Right lobe of liver (tissue), 4 donors: Measurements from ENCODE around the gene NAT10.

ENCODE experiments used
- POLR2A ChIP-seq: fragments of 450-650 bp; IDR thresholded peaks from one replicate; pipeline ENCODE4 v1.6.1; 2017; ENCODE audit warnings: antibody characterized with exemption, mild to moderate bottlenecking
- TF ChIP-seq, protein P1 (sequence below), 4 donors: fragments of 200-600 bp in 3 of 4; fragments of 450-650 bp in 1 of 4; IDR thresholded peaks; one replicate each; pipeline versions ENCODE4 v1.5.1 to v1.8.0; 2016 to 2022; ENCODE audit warnings: antibody characterized with exemption in 4 of 4, mild to moderate bottlenecking in 2 of 4
- donor health status: DM: no; HTN: no; CAD: no.
- donor health status: DM: no; HTN: no; CAD: no.
- donor health status: DM: no; HTN: yes; CAD: no.

DNA sequence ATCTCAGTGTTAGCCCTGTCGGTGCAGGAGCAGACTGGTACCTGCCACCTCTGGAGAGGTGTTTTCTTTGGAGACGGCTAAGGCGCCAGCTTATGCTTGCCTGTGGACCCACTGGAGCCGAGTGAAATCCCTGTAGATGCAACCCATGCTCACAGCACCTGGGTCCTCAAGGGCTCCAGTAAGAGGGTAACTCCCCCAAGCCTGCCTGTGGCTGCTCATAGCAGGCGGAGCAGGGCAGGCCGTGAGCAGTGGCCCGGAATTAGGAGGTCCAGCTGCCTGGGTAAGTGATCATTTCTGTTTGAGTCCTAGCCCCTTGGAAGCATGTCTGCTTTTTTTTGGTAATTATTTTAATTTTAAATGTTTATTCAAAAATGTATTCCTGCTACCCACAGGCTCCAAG is 43.8 kb downstream of the NAT10 start:
- TF ChIP-seq, protein P1, sequence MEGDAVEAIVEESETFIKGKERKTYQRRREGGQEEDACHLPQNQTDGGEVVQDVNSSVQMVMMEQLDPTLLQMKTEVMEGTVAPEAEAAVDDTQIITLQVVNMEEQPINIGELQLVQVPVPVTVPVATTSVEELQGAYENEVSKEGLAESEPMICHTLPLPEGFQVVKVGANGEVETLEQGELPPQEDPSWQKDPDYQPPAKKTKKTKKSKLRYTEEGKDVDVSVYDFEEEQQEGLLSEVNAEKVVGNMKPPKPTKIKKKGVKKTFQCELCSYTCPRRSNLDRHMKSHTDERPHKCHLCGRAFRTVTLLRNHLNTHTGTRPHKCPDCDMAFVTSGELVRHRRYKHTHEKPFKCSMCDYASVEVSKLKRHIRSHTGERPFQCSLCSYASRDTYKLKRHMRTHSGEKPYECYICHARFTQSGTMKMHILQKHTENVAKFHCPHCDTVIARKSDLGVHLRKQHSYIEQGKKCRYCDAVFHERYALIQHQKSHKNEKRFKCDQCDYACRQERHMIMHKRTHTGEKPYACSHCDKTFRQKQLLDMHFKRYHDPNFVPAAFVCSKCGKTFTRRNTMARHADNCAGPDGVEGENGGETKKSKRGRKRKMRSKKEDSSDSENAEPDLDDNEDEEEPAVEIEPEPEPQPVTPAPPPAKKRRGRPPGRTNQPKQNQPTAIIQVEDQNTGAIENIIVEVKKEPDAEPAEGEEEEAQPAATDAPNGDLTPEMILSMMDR (IDR thresholded peaks at IDR 0.05), result no peak
- no peak for TF ChIP-seq POLR2A
